ENCODE results near the gene CIRBP. TPM values are rescaled to one million over a fixed set of nuclear protein-coding genes. Genes with fewer than 3 reads are reported as not detected.

The CIRBP gene
- total RNA-seq, 1 experiment from 2014 or later, result 141 TPM

- peak; percentile 58 for DNase-seq
- H3K9ac ChIP-seq (ENCODE audit: low read length), result peak overlapping the region; percentile 39
- peaks cover 25% of the 10 kb centered on the region for H3K36me3 ChIP-seq (ENCODE audit: insufficient read depth, low read length)
- H2AFZ ChIP-seq (ENCODE audit: low read length), result no peak overlapping the region
- no peaks in the 10 kb centered on the region for H3K27me3 ChIP-seq (ENCODE audit: low read length)
- H3K4me3 ChIP-seq (ENCODE audit: low read length), result no peak overlapping the region
- H3K9me3 ChIP-seq (ENCODE audit: low read length), result no peaks in the 10 kb centered on the region
- peak overlapping the region; percentile 19 for H3K4me2 ChIP-seq (ENCODE audit: low read depth, low read length, poor library complexity, severe bottlenecking)
- peaks cover 22% of the 10 kb centered on the region for H3K79me2 ChIP-seq (ENCODE audit: low read length)
- H3K9me2 ChIP-seq (replicated peaks; ENCODE audit: insufficient read depth, low read length), result no peaks in the 10 kb centered on the region
- H4K20me1 ChIP-seq (ENCODE audit: insufficient read depth, low read depth, low read length), result peaks cover 25% of the 10 kb centered on the region
- H3K4me1 ChIP-seq (ENCODE audit: low read length), result peaks cover 92% of the 10 kb centered on the region
- H3K27ac ChIP-seq (ENCODE audit: low read length), result peak overlapping the region; percentile 69
Measured at GRCh38 chr19:1255186-1256161, 13.7 kb upstream of the CIRBP start.

DNA sequence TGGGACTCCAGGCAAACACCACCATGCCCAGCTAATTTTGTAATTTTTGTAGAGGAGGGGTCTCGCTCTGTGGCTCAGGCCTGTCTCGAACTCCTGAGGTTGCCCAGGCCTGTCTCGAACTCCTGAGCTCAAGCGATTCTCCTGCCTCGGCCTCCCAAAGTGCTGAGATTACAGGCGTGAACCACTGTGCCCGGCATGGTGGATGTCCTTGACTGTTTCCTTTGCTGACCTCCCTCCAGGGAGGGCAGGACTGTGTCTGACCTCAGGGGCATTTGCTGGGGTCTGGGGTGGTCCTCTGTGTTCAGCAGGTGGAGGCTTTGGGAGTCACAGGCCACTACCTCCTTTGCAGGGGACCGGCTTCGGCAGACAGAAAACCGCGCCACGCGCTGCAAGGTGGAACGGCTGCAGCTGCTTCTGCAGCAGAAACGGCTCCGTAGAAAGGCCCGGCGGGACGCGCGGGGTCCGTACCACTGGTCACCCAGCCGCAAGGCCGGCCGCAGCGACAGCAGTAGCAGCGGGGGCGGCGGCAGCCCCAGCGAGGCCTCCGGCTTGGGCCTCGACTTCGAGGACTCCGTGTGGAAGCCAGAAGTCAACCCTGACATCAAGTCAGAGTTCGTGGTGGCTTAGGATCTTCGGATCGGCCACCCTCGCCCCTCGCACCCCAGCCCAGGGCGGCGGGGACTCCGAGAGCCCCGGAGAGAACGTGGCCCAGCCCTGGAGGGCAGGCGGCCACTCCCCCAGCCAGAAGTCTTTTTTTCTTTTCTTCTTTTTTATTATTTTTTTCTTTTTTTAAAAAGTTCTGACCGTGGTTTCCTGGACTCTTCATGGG, 12.3 kb upstream of the CIRBP start:
- Histone ChIP-seq H4K20me1 (ENCODE audit: insufficient read depth, low read depth, low read length) (peaks cover 25% of the 10 kb centered on the region), H3K4me1 (ENCODE audit: low read length) (peaks cover 90% of the 10 kb centered on the region), H3K9me2 (replicated peaks; ENCODE audit: insufficient read depth, low read length) (no peaks in the 10 kb centered on the region), H3K9ac (ENCODE audit: low read length) (no peak overlapping the region), H2AFZ (ENCODE audit: low read length) (no peak overlapping the region), H3K27me3 (ENCODE audit: low read length) (no peaks in the 10 kb centered on the region), H3K4me3 (ENCODE audit: low read length) (no peak overlapping the region), H3K4me2 (ENCODE audit: low read depth, low read length, poor library complexity, severe bottlenecking) (peak overlapping the region; percentile 10), H3K27ac (ENCODE audit: low read length) (no peak overlapping the region), H3K36me3 (ENCODE audit: insufficient read depth, low read length) (peaks cover 23% of the 10 kb centered on the region), H3K79me2 (ENCODE audit: low read length) (peaks cover 13% of the 10 kb centered on the region; the same call in 1 of the 2 replicates), H3K9me3 (ENCODE audit: low read length) (no peaks in the 10 kb centered on the region)
- DNase-seq, result no peak

- Histone ChIP-seq H2AFZ (ENCODE audit: low read length) (no peak overlapping the region), H3K27ac (ENCODE audit: low read length) (peak overlapping the region; percentile 92), H4K20me1 (ENCODE audit: insufficient read depth, low read depth, low read length) (peaks cover 25% of the 10 kb centered on the region), H3K9ac (ENCODE audit: low read length) (peak overlapping the region; percentile 81), H3K9me2 (replicated peaks; ENCODE audit: insufficient read depth, low read length) (no peaks in the 10 kb centered on the region), H3K9me3 (ENCODE audit: low read length) (no peaks in the 10 kb centered on the region), H3K4me3 (ENCODE audit: low read length) (peak overlapping the region; percentile 68), H3K36me3 (ENCODE audit: insufficient read depth, low read length) (peaks cover 23% of the 10 kb centered on the region), H3K27me3 (ENCODE audit: low read length) (no peaks in the 10 kb centered on the region), H3K79me2 (ENCODE audit: low read length) (peaks cover 9% of the 10 kb centered on the region; the same call in 1 of the 2 replicates), H3K4me2 (ENCODE audit: low read depth, low read length, poor library complexity, severe bottlenecking) (peak overlapping the region; percentile 94), H3K4me1 (ENCODE audit: low read length) (peaks cover 90% of the 10 kb centered on the region)
- DNase-seq, result peak; percentile 58
Measured at GRCh38 chr19:1257475-1258162, 11.5 kb upstream of the CIRBP start.

- Histone ChIP-seq H3K27ac (ENCODE audit: low read length) (peak overlapping the region; percentile 92), H3K4me3 (ENCODE audit: low read length) (peak overlapping the region; percentile 68; the same call in 1 of the 2 replicates), H3K9me2 (replicated peaks; ENCODE audit: insufficient read depth, low read length) (no peaks in the 10 kb centered on the region), H4K20me1 (ENCODE audit: insufficient read depth, low read depth, low read length) (peaks cover 25% of the 10 kb centered on the region), H3K27me3 (ENCODE audit: low read length) (no peaks in the 10 kb centered on the region), H3K79me2 (ENCODE audit: low read length) (peaks cover 8% of the 10 kb centered on the region; the same call in 1 of the 2 replicates), H3K36me3 (ENCODE audit: insufficient read depth, low read length) (peaks cover 23% of the 10 kb centered on the region), H3K4me1 (ENCODE audit: low read length) (peaks cover 90% of the 10 kb centered on the region), H3K9ac (ENCODE audit: low read length) (peak overlapping the region; percentile 81), H2AFZ (ENCODE audit: low read length) (no peak overlapping the region), H3K4me2 (ENCODE audit: low read depth, low read length, poor library complexity, severe bottlenecking) (peak overlapping the region; percentile 94), H3K9me3 (ENCODE audit: low read length) (no peaks in the 10 kb centered on the region)
- DNase-seq, result no peak
Measured at GRCh38 chr19:1258163-1258492, 11.0 kb upstream of the CIRBP start.

GRCh38 chr19:1258707-1259205, 10.4 kb upstream of the CIRBP start:
- H3K4me3 ChIP-seq (ENCODE audit: low read length), result peak overlapping the region; percentile 68
- H3K79me2 ChIP-seq (ENCODE audit: low read length), result peaks cover 2% of the 10 kb centered on the region; the same call in 1 of the 2 replicates
- peak overlapping the region; percentile 81 for H3K9ac ChIP-seq (ENCODE audit: low read length)
- peak overlapping the region; percentile 92 for H3K27ac ChIP-seq (ENCODE audit: low read length)
- H4K20me1 ChIP-seq (ENCODE audit: insufficient read depth, low read depth, low read length), result peaks cover 18% of the 10 kb centered on the region
- DNase-seq, result peak; percentile 73
- no peaks in the 10 kb centered on the region for H3K9me3 ChIP-seq (ENCODE audit: low read length)
- H3K4me2 ChIP-seq (ENCODE audit: low read depth, low read length, poor library complexity, severe bottlenecking), result peak overlapping the region; percentile 94
- H3K27me3 ChIP-seq (ENCODE audit: low read length), result no peaks in the 10 kb centered on the region
- H3K4me1 ChIP-seq (ENCODE audit: low read length), result peaks cover 88% of the 10 kb centered on the region
- H3K9me2 ChIP-seq (replicated peaks; ENCODE audit: insufficient read depth, low read length), result no peaks in the 10 kb centered on the region
- no peak overlapping the region for H2AFZ ChIP-seq (ENCODE audit: low read length)
- H3K36me3 ChIP-seq (ENCODE audit: insufficient read depth, low read length), result peaks cover 16% of the 10 kb centered on the region

DNA sequence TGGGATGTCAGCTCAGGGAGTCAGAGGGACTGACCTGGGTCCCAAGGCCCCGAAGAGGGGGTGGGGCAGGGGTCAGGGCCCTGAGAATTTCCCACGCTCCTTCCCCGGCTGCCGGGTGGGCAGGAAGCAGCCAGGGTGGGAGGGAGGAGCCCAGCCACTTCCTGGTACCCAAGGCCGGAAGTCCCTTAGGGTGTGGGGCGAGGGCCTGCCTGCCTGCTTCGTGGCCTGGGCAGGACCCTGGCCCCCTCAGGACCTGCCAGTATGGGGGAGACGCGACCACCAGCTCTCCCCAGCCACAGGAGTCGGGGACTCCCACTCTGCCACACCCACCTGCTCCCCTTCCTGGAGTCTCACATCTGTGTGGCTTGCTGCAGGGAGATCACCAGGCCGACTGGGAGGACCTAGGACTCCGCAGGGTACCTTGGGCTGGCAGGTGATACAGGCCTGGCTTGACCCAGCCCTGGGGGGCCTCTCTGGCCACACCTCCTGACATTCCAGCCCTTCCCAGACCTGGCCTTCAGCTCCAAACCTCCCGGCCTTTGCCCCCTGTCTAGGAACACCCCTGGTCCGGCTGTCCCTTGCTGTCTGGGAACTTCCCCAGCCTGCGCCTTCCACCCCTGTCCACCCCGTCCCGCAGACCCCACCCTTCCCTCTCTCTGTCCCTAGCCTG, 9.8 kb upstream of the CIRBP start:
- H3K27ac ChIP-seq (ENCODE audit: low read length), result peak overlapping the region; percentile 92
- H3K36me3 ChIP-seq (ENCODE audit: insufficient read depth, low read length), result peaks cover 12% of the 10 kb centered on the region
- no peak overlapping the region for H2AFZ ChIP-seq (ENCODE audit: low read length)
- no peaks in the 10 kb centered on the region for H3K27me3 ChIP-seq (ENCODE audit: low read length)
- no peaks in the 10 kb centered on the region for H3K9me2 ChIP-seq (replicated peaks; ENCODE audit: insufficient read depth, low read length)
- peak overlapping the region; percentile 68 for H3K4me3 ChIP-seq (ENCODE audit: low read length)
- H3K4me1 ChIP-seq (ENCODE audit: low read length), result peaks cover 84% of the 10 kb centered on the region
- H3K79me2 ChIP-seq (ENCODE audit: low read length), result no peaks in the 10 kb centered on the region
- H3K4me2 ChIP-seq (ENCODE audit: low read depth, low read length, poor library complexity, severe bottlenecking), result peak overlapping the region; percentile 94
- peak overlapping the region; percentile 81 for H3K9ac ChIP-seq (ENCODE audit: low read length)
- no peaks in the 10 kb centered on the region for H3K9me3 ChIP-seq (ENCODE audit: low read length)
- H4K20me1 ChIP-seq (ENCODE audit: insufficient read depth, low read depth, low read length), result peaks cover 14% of the 10 kb centered on the region
- DNase-seq, result peak; percentile 88

Data from Karpas-422 (cell line).